H9 (cell line): ENCODE data around the gene NTRK2. TPM values are rescaled to one million over a fixed set of nuclear protein-coding genes. Genes with fewer than 3 reads are reported as not detected.

Source experiments
- DNase-seq: peaks from one replicate; pipeline ENCODE4 v3.0.0-alpha.2; 2017
- H2AFZ ChIP-seq: one replicate; pipeline ENCODE4 v1.6.1; 2013; ENCODE audit warnings: mild to moderate bottlenecking, low read length, control low read depth, moderate library complexity
- H2AK5ac ChIP-seq: 2 replicates; pipeline ENCODE4 v1.6.1; 2013; ENCODE audit warnings: low read length, control low read depth, mixed read lengths; ENCODE audit not compliant: insufficient read length
- H2BK120ac ChIP-seq: one replicate; pipeline ENCODE4 v1.6.1; 2013; ENCODE audit warnings: low read depth, mild to moderate bottlenecking, low read length, control low read depth, inconsistent platforms; ENCODE audit not compliant: poor library complexity, severe bottlenecking
- H2BK12ac ChIP-seq: 2 replicates; pipeline ENCODE4 v1.6.1; 2013; ENCODE audit warnings: low read length, control low read depth, mixed read lengths, low read depth; ENCODE audit not compliant: insufficient read length
- H2BK15ac ChIP-seq: 2 replicates; pipeline ENCODE4 v1.6.1; 2013; ENCODE audit warnings: low read depth, low read length, control low read depth
- H2BK20ac ChIP-seq: one replicate; pipeline ENCODE4 v1.6.1; 2013; ENCODE audit warnings: low read depth, mild to moderate bottlenecking, low read length, control low read depth, inconsistent platforms; ENCODE audit not compliant: poor library complexity, severe bottlenecking
- H2BK5ac ChIP-seq: 2 replicates; pipeline ENCODE4 v1.6.1; 2013; ENCODE audit warnings: low read length, control low read depth, mixed read lengths; ENCODE audit not compliant: insufficient read length
- H3K14ac ChIP-seq: 2 replicates; pipeline ENCODE4 v1.6.1; 2013; ENCODE audit warnings: low read length, control low read depth; ENCODE audit not compliant: insufficient read depth
- H3K18ac ChIP-seq: 2 replicates; pipeline ENCODE4 v1.6.1; 2013; ENCODE audit warnings: low read depth, mild to moderate bottlenecking, mixed read lengths, low read length, control low read depth; ENCODE audit not compliant: insufficient read length
- H3K23ac ChIP-seq: 2 replicates; pipeline ENCODE4 v1.6.1; 2013; ENCODE audit warnings: low read length, control low read depth, mixed read lengths, low read depth; ENCODE audit not compliant: insufficient read length
- H3K23me2 ChIP-seq: 2 replicates; pipeline ENCODE4 v1.6.1; 2013; ENCODE audit warnings: low read depth, mild to moderate bottlenecking, mixed read lengths, low read length, control low read depth; ENCODE audit not compliant: insufficient read length, poor library complexity, severe bottlenecking
- H3K27ac ChIP-seq: 2 replicates; pipeline ENCODE4 v1.5.1; 2013; ENCODE audit warnings: low read length, control low read depth, mixed read lengths, low read depth; ENCODE audit not compliant: insufficient read length
- H3K27me3 ChIP-seq: 2 replicates; pipeline ENCODE4 v1.6.1; 2013; ENCODE audit warnings: low read length, control low read depth, inconsistent platforms; ENCODE audit not compliant: insufficient read depth
- H3K4ac ChIP-seq: 2 replicates; pipeline ENCODE4 v1.6.1; 2013; ENCODE audit warnings: low read depth, mild to moderate bottlenecking, control low read depth, inconsistent platforms, low read length, moderate library complexity
- H3K4me1 ChIP-seq: 2 replicates; pipeline ENCODE4 v1.6.1; 2013; ENCODE audit warnings: low read length, control low read depth, inconsistent platforms; ENCODE audit not compliant: insufficient read depth
- H3K4me2 ChIP-seq: 2 replicates; pipeline ENCODE4 v1.6.1; 2013; ENCODE audit warnings: low read length, control low read depth, mixed read lengths; ENCODE audit not compliant: insufficient read length, insufficient read depth
- H3K56ac ChIP-seq: 2 replicates; pipeline ENCODE4 v1.6.1; 2013; ENCODE audit warnings: low read depth, mild to moderate bottlenecking, mixed read lengths, low read length, control low read depth; ENCODE audit not compliant: insufficient read length
- H3K79me1 ChIP-seq: 2 replicates; pipeline ENCODE4 v1.6.1; 2013; ENCODE audit warnings: low read depth, mild to moderate bottlenecking, moderate library complexity, low read length, control low read depth, inconsistent platforms; ENCODE audit not compliant: insufficient read depth, poor library complexity, severe bottlenecking
- H3K79me2 ChIP-seq: 2 replicates; pipeline ENCODE4 v1.6.1; 2013; ENCODE audit warnings: low read length, control low read depth, inconsistent platforms; ENCODE audit not compliant: insufficient read depth
- H3K9ac ChIP-seq: 2 replicates; pipeline ENCODE4 v1.6.1; 2013; ENCODE audit warnings: low read length, control low read depth, mixed read lengths; ENCODE audit not compliant: insufficient read length; ENCODE audit errors: extremely low read depth
- H3K9me3 ChIP-seq: one replicate; pipeline ENCODE4 v1.6.1; 2013; ENCODE audit warnings: low read depth, low read length, inconsistent platforms; ENCODE audit not compliant: control insufficient read depth
- H3T11ph ChIP-seq: one replicate; pipeline ENCODE4 v1.6.1; 2013; ENCODE audit warnings: mild to moderate bottlenecking, low read length, control low read depth, inconsistent platforms
- H4K20me1 ChIP-seq: one replicate; pipeline ENCODE4 v1.6.1; 2013; ENCODE audit not compliant: control insufficient read depth, insufficient read length, insufficient read depth
- H4K5ac ChIP-seq: 2 replicates; pipeline ENCODE4 v1.6.1; 2013; ENCODE audit warnings: low read depth, mild to moderate bottlenecking, mixed read lengths, low read length, control low read depth; ENCODE audit not compliant: insufficient read length
- H4K8ac ChIP-seq: replicated peaks from 2 replicates; pipeline ENCODE4 v1.6.1; 2013; ENCODE audit warnings: low read length, control low read depth, mixed read lengths, low read depth; ENCODE audit not compliant: insufficient read length
- H4K91ac ChIP-seq: 2 replicates; pipeline ENCODE4 v1.6.1; 2013; ENCODE audit warnings: low read depth, mild to moderate bottlenecking, moderate library complexity, mixed read lengths, low read length, control low read depth; ENCODE audit not compliant: insufficient read length
- H3K27ac Mint-ChIP-seq, 3 experiments: 2 replicates in 2 of 3; 3 replicates in 1 of 3; pipeline ENCODE4 v1.8.0; 2020 to 2021; ENCODE audit warnings: mixed read lengths in 3 of 3, mild to moderate bottlenecking in 1 of 3, moderate library complexity in 1 of 3
- H3K27me3 Mint-ChIP-seq: 2 replicates; pipeline ENCODE4 v1.8.0; 2021; ENCODE audit warnings: low read depth, mild to moderate bottlenecking, moderate library complexity, mixed read lengths
- H3K36me3 Mint-ChIP-seq, 3 experiments: 2 replicates in 2 of 3; 3 replicates in 1 of 3; pipeline ENCODE4 v1.8.0; 2020 to 2021; ENCODE audit warnings: low read depth in 3 of 3, mixed read lengths in 3 of 3; ENCODE audit not compliant: insufficient read depth in 1 of 3
- H3K4me1 Mint-ChIP-seq, 2 experiments: 2 replicates each; pipeline ENCODE4 v1.8.0; 2020; ENCODE audit warnings: mixed read lengths in 2 of 2
- H3K4me3 Mint-ChIP-seq, 2 experiments: 2 replicates in 1 of 2; 3 replicates in 1 of 2; pipeline ENCODE4 v1.8.0; 2020 to 2021; ENCODE audit warnings: mild to moderate bottlenecking in 2 of 2, mixed read lengths in 2 of 2, moderate library complexity in 1 of 2
- H3K9me3 Mint-ChIP-seq, 2 experiments: 2 replicates in 1 of 2; 3 replicates in 1 of 2; pipeline ENCODE4 v1.8.0; 2020; ENCODE audit warnings: mild to moderate bottlenecking in 2 of 2, mixed read lengths in 2 of 2, moderate library complexity in 1 of 2
- WGBS: extraction: QIAGEN DNeasy Blood & Tissue Kit; methylation state at CpG from one replicate; pipeline ENCODE4 v1.1.7; 2013; ENCODE audit warnings: missing lambda C conversion rate, low lambda C conversion rate, mixed read lengths; ENCODE audit not compliant: insufficient read length; ENCODE audit errors: extremely low coverage; 5-methylcytosine and 5-hydroxymethylcytosine counted together
- total RNA-seq: library from RNA; stranded (reverse); gene quantifications from 2 replicates; pipeline ENCODE4 v1.2.1, GENCODE V29; 2021
- TF ChIP-seq, protein P1 (sequence below): fragments of 200-600 bp; sonication (generic); conservative IDR thresholded peaks from 3 replicates; pipeline ENCODE4 v1.8.0; 2021; ENCODE audit warnings: antibody characterized with exemption, mild to moderate bottlenecking

NTRK2 gene
- total RNA-seq, 1 experiment from 2014 or later, result 0.02 TPM

DNA sequence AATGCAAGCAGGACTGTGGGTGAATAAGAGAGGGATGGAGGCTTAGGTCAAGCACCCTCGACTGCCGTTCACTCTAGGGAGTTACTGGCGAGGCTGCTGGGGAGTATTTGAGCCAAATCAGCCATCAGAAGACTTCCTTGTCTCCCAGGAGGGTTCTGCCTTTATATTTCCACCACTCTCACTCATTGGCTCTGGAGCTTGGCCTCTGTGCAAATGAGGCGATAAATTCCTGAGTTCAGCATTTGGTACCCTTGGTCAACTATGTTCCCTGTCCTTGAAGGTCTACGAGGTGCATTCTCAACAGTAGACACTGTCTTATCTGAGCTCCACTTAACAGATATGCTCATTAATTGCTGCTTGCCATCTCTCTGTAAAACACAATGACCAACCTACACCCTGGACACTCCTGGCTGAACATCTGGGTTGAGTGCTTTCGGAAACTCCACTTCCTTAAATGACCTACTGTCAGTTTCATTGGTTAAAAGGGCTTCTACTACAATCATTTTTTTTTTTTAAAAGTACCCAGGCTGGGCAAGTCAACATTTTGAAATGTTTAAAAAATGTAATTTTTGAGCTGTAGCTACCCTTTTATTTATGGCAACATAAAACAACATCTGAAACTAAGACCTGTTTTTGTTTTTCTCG, 153.2 kb downstream of the NTRK2 start:
- no peak overlapping the region for H2AK5ac ChIP-seq
- no peak overlapping the region for H3K27ac Mint-ChIP-seq
- no peak overlapping the region for H3K9ac ChIP-seq
- no peak for DNase-seq
- no peaks in the 10 kb centered on the region for H3K27me3 ChIP-seq
- H3K9me3 ChIP-seq, result no peaks in the 10 kb centered on the region
- H2BK20ac ChIP-seq, result no peak overlapping the region
- no peak overlapping the region for H2BK120ac ChIP-seq
- WGBS, result no CpG with 5 or more reads among the region's 7 CpGs
- H3K9me3 Mint-ChIP-seq, result no peaks in the 10 kb centered on the region
- H3K18ac ChIP-seq, result no peak overlapping the region
- no peak overlapping the region for H3K4me3 Mint-ChIP-seq
- H2AFZ ChIP-seq, result no peak overlapping the region
- H3K56ac ChIP-seq, result no peak overlapping the region
- no peak overlapping the region for H3K27ac ChIP-seq
- peaks cover 0 to 16% of the 10 kb centered on the region in 2 experiments; a peak in 3 of 4 replicates for H3K4me1 Mint-ChIP-seq
- no peaks in the 10 kb centered on the region for H3K23me2 ChIP-seq
- no peak overlapping the region for H4K8ac ChIP-seq
- H3K79me1 ChIP-seq, result no peaks in the 10 kb centered on the region
- H3K4me2 ChIP-seq, result no peak overlapping the region
- H4K91ac ChIP-seq, result no peak overlapping the region
- no peak overlapping the region for H3K14ac ChIP-seq
- no peak overlapping the region for H2BK15ac ChIP-seq
- no peak overlapping the region for H2BK5ac ChIP-seq
- H3K79me2 ChIP-seq, result no peaks in the 10 kb centered on the region
- H3K4me1 ChIP-seq, result no peaks in the 10 kb centered on the region
- no peak overlapping the region for H2BK12ac ChIP-seq
- peaks cover 4% of the 10 kb centered on the region; the same call in 1 of the 2 replicates for H3K27me3 Mint-ChIP-seq
- no peaks in the 10 kb centered on the region; a peak in 2 of 7 replicates for H3K36me3 Mint-ChIP-seq
- TF ChIP-seq, protein P1, sequence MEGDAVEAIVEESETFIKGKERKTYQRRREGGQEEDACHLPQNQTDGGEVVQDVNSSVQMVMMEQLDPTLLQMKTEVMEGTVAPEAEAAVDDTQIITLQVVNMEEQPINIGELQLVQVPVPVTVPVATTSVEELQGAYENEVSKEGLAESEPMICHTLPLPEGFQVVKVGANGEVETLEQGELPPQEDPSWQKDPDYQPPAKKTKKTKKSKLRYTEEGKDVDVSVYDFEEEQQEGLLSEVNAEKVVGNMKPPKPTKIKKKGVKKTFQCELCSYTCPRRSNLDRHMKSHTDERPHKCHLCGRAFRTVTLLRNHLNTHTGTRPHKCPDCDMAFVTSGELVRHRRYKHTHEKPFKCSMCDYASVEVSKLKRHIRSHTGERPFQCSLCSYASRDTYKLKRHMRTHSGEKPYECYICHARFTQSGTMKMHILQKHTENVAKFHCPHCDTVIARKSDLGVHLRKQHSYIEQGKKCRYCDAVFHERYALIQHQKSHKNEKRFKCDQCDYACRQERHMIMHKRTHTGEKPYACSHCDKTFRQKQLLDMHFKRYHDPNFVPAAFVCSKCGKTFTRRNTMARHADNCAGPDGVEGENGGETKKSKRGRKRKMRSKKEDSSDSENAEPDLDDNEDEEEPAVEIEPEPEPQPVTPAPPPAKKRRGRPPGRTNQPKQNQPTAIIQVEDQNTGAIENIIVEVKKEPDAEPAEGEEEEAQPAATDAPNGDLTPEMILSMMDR, result no peak
- H3K4ac ChIP-seq, result no peak overlapping the region
- no peak overlapping the region for H4K5ac ChIP-seq
- no peak overlapping the region for H3T11ph ChIP-seq
- H4K20me1 ChIP-seq, result no peaks in the 10 kb centered on the region
- H3K23ac ChIP-seq, result no peak overlapping the region
